GM18498 (cell line): ENCODE measurements around the gene ADAMTS5.

Experiments
- ATAC-seq: cut with Tn5 transposase; IDR thresholded peaks from one replicate; pipeline ENCODE4 v1.9.1; 2021; ENCODE audit warnings: mild to moderate bottlenecking, moderate library complexity; ENCODE audit not compliant: unreplicated experiment

ADAMTS5 gene

DNA sequence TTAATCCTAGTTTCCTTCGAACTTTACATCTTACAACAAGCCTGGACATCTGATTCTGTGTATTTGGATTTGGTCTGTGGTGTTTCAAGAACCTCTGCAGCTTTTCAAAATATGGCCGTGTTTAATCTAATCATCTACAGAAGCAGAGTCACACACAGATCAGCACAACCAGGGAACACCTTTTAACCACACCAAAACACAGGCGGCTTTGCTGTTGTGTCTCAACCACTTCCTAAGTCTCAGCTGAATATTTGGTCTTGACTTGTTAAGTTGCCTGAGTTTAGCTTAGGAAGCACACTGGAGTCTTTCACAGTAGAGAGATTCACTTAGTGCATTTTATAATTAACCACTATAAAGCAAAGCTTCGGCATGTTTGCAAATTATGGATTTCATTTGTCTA lies 17.1 kb downstream of the ADAMTS5 start:
- no peak for ATAC-seq

DNA sequence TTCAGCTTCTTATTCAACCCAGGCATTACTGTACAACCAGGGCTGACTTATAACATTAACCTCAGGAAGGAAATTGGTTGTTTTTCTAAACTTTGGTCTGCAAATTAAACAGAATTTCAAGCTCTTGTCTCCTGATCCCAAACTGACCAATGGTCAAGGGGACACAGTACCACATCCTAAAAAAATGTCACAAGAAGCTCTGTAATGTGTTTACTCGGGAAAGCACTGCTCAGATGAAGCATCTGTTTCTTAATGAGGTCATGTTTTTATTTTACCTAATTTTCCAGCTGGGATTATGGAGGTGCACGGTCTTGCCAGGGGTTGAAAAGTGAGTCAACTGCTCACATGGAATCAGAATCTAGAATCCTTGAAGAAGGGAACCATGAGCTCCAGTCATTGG lies 18.7 kb downstream of the ADAMTS5 start:
- ATAC-seq, result no peak

- ATAC-seq, result no peak
Measured at GRCh38 chr21:26946744-26947446, 20.0 kb downstream of the ADAMTS5 start.

DNA sequence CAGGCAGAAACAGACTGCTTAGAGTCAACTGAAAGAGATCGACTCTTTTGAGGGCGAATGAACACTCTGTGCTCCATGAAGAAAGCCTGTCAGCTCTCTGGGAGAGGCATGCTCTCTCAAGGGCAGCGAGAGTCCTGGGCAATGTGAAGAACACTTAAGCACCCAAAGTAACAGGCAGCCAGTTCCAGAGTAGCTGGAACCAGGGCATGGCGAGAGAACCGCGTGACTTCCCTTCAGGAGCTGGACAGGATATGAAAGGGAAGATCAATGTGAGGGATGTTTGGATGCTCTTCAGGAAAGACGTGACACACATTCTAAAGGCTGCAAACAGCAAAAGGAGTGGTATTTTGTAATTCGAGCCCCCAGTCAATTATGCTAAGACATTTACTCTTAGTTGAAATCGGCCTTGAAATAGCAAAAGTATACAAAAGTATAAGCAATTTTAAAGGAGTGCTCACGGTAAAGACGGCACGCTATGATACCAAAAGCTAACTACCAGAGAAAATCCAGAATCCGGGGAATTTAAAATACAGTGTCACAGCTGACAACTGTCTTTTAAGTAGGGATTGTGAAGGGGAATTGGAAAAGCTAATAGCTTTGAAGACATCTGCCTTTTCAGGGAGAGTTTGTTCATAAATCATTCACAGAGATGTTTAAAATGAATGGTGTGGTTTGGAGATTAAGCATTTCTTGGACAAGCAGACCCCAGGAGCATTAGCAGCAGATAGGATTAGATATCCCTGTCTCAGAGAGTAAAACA lies 20.8 kb downstream of the ADAMTS5 start:
- no peak for ATAC-seq

DNA sequence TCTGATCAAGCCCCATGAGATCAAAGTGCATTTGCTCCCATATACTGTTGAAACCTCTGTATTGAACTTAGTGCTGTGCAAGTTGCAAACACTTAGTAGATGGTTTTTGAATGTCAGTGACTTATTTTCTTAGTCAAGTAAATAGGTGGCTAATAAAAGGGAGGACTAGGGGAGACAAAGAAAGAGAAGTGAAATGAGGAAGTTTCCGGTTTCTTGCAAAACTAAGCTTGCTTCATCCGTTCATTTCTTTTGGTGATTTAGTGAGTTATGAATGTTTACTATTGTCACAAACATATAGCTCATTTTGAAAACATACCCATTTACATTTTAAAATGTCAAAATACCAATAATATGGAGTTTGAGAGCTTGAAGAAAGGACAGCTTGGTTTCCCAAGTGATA lies 23.0 kb downstream of the ADAMTS5 start:
- no peak for ATAC-seq

GRCh38 chr21:26941421-26941820 lies 25.5 kb downstream of the ADAMTS5 start:
- no peak for ATAC-seq

- no peak for ATAC-seq
Measured at GRCh38 chr21:26939601-26940111, 27.2 kb downstream of the ADAMTS5 start.

DNA sequence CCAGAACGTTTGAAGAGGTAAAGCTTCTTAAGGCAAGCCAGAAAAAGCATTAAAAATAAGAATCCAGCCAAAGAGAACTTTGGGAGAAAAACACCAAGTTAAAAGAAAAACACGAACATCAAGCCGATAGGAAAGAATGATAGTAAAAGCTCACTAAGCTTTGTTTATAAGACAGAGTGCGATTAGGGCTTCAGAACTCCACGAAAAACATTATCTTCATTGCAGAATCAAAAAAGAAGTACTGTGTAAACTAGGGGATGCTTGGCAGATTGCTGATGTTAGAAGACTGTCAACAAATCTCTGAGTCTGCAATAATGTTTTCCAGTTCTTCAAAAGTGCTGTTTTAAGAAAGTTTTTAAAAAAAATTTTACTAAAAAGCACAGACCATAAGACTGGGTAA lies 30.2 kb downstream of the ADAMTS5 start:
- ATAC-seq, result no peak

- no peak for ATAC-seq
Measured at GRCh38 chr21:26935977-26936376, 30.9 kb downstream of the ADAMTS5 start.

GRCh38 chr21:26934383-26934782 lies 32.5 kb downstream of the ADAMTS5 start:
- ATAC-seq, result no peak

GRCh38 chr21:26933448-26933847 lies 33.4 kb downstream of the ADAMTS5 start:
- no peak for ATAC-seq

- ATAC-seq, result no peak
Measured at GRCh38 chr21:26925636-26926035, 41.3 kb downstream of the ADAMTS5 start.

- no peak for ATAC-seq
Measured at GRCh38 chr21:26925122-26925521, 41.8 kb downstream of the ADAMTS5 start.

DNA sequence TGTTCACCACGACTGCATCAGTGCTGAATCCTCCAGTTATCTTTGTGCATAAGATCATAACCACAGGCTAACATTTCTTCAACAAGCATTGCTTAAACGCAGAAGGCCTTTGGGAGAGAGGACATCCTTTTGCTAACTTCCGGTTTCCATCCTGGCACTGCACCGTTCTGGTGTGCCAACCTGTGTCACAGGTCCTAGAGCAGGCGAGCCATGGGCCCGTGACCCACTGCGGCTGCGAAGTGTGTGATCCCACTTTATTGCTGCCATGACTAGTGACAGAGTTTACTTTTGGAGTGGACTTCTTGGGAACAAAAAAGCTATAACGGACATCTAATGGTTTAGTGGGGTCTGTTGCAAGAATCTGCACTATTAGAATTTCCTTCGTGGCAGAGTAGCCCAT lies 42.9 kb downstream of the ADAMTS5 start:
- no peak for ATAC-seq

DNA sequence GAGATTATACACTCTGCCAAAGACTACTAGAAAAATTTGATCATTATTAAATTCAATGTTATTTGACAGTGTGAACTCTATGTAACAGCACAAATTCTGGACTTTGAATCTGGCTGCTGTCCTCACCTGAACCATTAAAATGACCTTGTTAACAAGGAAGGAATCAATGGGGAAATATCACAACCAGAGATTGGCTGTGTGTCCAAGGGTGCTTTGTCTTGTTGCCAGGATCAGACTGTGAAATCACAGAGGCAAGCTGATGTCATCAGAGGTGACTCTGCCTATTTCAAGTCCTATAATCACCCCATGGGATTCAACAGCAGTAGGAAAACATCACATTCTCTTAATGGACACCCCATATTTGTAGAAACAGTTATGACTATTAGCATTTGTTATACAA lies 46.8 kb downstream of the ADAMTS5 start:
- no peak for ATAC-seq

GRCh38 chr21:26918323-26919079 lies 48.4 kb downstream of the ADAMTS5 start:
- ATAC-seq, result no peak

DNA sequence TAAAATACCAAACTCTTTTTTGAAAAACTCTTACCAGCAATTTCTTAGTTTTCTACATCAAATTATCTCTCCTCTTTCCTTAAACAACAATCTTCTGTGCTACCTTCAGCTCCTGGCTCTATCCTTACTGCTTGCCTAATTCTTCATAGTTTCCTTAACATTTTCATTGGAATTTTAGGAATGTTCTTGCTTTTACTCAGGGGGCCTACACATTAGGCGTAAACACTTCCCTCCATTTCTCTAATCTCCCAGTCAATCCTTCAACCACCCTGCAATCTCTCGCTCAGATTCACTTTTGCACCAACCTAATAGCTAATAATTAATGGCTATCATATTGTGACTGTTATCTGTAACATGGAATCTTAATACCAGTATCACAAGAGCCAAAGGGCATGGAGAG lies 50.1 kb downstream of the ADAMTS5 start:
- ATAC-seq, result no peak

DNA sequence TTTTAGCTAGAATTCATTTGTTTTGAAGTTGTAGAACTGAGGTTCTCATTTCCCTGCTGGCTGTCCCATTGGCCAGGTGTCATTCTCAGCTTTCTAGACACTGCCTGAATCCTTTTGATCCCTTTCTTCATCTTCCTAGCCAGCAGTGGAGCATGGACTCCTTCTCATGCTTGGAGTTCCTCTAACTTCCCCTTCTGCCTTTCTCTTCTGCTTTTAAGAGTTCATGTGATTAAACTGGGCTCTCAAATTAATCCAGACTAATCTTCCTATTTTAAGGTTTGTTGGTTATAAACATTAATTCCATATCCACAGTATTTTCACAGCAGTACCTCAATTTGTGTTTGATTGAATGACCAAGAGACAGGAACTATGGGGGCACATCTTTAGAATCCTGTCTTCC lies 52.3 kb downstream of the ADAMTS5 start:
- ATAC-seq, result no peak

DNA sequence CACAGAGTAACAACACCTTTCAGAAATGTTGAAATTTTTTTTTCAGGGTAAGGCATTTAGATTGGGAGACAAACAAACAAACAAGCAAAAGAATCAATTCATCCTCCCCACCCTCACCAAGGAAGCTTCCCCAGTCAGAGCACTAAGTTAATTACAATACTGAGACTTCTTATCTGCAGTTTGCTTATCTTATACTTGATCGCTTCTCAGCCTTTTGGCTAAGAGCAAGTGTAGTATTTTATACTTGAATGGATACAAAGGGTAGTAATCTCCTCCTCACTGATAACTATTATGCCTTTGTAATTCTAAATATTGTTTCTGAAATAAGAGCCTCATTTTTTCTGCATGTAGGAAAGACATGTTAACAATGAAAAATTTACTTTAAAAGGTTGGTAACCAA lies 54.4 kb downstream of the ADAMTS5 start:
- no peak for ATAC-seq

DNA sequence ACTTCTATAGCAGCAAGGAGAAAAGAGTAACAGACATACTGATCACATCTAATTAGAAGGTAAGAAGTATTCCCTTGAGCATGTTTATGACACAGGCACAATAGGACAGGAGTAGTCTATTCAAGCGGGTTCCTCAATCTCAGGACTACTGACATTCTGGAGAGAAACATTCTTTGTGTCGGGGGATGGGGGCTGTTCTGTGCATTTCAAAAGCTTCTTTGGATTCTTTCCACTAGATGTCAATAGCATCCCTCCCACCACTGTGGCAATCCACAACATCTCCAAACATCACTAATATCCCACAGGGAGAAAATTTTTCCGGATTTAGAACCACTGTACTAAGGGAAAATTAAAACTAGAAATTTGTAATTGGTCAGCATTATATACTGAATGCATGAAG lies 56.9 kb downstream of the ADAMTS5 start:
- no peak for ATAC-seq

DNA sequence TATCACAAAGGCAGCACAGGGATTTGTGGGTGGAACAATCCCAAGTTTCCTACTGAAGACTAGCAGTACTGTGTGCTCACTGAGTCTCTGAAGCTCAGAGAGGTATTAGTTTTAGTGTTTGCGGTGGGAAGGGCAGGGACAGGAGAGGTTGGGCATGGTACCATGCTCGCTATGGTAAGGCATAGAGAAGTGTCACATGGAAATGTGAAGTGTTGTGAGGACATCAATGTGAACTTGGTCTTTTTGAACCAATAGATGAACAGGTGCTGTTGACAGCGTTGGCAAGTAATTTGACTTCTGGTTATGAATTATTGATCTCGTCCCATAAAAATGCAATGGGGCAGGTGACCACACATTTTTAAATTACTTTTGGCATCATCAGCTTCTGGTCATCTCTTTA lies 65.9 kb downstream of the ADAMTS5 start:
- ATAC-seq, result no peak

GRCh38 chr21:26892151-26892550 lies 74.7 kb downstream of the ADAMTS5 start:
- ATAC-seq, result no peak
